NCI-H2107 (cell line): ENCODE measurements around the gene RTN4IP1.
"Not testable (repeated sequence)": the region's sequence is repeated elsewhere in the genome, so short reads cannot be mapped to it uniquely, and the experiment has no call there.

Experiments used
- DNase-seq: peaks from one replicate; lab custom pipeline; 2025; lab: John Stamatoyannopoulos, UW

Gene RTN4IP1

DNA sequence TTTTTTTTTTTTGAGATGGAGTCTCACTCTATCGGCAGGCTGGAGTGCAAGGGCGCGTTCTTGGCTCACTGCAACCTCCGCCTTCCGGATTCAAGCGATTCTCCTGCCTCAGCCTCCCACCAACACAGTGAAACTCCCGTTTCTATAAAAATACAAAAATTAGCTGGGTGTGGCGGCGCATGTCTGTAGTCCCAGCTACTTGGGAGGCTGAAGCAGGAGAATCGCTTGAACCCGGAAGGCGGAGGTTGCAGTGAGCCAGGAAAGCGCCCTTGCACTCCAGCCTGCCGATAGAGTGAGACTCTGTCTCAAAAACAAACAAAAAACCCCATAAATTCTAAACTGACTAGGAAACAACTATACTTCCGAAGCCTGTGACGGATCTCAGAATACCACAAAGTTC lies 1.5 kb downstream of the RTN4IP1 start:
- not testable (repeated sequence) for DNase-seq

DNA sequence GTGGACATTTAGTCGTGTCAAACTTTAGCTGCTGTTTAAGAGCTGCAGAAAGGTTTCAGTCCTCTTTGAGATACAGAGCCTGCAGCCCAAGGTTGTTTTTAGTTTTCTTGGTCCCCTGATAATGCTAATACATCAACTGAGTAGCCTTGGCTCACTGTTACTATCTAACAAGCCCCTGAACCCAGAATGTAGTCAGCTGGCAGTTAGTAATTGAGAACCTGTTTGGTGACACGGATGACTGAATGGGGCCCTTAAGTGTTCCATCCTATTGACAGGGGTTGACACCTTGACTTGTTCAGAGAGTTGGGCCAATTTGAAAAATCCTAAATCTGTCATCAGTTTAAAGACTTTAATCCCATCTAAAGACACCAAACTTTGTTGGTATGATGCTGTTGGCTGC lies 2.8 kb downstream of the RTN4IP1 start:
- DNase-seq, result no peak

GRCh38 chr6:106623039-106623438 lies 6.3 kb downstream of the RTN4IP1 start:
- no peak for DNase-seq

GRCh38 chr6:106622412-106622811 lies 6.9 kb downstream of the RTN4IP1 start:
- DNase-seq, result no peak

- DNase-seq, result no peak
Measured at GRCh38 chr6:106620931-106621672, 8.2 kb downstream of the RTN4IP1 start.

GRCh38 chr6:106619223-106619622 lies 10.1 kb downstream of the RTN4IP1 start:
- DNase-seq, result no peak

DNA sequence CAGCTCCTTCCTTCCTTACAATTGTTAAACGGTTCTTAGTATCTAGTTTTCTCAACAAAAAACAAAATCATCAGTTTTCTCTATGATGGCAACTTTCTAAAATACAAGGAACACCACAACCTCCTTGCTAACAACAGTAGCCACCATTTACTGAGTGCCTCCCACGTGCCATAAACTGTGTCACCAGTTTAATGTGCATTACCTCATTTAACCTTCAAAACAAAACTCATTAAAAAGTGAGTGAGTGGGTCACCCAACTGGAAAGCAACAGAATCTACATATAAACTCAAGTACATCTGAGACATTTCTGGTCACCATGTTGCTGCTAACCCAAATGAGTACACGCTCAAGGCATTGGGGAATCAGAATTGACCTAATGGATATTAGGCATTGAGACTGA lies 11.0 kb downstream of the RTN4IP1 start:
- no peak for DNase-seq

DNA sequence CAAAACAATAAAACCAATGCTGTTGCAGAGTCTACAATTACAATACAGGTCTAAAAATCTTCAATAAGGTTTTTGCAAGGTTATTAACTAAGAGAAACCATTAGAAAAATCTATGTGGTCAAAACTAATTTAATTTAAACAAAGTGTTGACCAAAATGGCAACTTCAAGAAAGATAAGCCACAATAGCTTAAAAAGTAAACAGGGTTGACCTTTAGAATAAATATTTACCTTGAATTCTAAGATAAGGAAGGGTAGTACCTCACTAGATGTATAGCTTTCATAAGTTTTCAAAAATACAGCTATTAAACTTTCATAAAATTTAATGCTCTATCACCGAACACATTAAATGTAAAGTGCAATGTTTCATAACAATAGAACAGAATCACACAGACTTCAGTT lies 11.4 kb downstream of the RTN4IP1 start:
- no peak for DNase-seq

DNA sequence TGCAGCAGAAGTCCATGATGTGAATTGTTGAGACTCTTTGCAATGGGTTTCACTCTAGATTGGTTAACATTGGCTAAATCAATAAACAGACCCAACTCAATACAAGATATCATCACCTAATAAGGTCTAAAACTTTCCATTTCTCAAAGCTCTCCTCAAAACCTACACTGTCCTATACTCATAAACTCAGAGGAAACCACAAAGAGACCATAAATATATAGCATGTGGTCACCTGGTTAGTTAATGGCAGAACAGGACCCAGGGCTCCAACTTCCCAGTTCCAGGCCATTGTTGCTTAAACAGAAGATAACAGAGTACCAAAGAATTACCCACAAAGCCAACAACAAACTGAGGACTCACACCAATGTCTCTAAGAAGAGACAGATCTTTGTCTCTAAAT lies 12.0 kb downstream of the RTN4IP1 start:
- no peak for DNase-seq

- no peak for DNase-seq
Measured at GRCh38 chr6:106614592-106615257, 14.6 kb downstream of the RTN4IP1 start.

DNA sequence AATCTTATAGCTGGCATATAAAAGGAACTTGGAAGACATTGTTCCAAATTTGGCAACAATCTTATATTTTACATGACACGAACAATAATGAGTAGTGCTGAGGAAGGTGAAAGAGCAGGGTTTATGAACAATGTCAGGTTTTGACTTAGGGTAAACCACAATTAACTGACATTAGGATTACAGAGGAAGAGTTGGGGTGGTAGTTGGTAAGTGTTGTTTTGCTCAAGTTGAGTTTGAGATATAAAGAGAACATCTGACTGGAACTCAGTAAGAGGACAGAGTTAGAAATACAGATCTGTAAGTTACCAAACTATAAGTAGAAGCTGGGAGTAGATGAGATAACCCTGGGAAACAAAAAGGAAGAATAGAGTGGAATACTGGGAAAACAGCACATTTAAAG lies 15.1 kb downstream of the RTN4IP1 start:
- no peak for DNase-seq

GRCh38 chr6:106613590-106613989 lies 15.7 kb downstream of the RTN4IP1 start:
- no peak for DNase-seq

DNA sequence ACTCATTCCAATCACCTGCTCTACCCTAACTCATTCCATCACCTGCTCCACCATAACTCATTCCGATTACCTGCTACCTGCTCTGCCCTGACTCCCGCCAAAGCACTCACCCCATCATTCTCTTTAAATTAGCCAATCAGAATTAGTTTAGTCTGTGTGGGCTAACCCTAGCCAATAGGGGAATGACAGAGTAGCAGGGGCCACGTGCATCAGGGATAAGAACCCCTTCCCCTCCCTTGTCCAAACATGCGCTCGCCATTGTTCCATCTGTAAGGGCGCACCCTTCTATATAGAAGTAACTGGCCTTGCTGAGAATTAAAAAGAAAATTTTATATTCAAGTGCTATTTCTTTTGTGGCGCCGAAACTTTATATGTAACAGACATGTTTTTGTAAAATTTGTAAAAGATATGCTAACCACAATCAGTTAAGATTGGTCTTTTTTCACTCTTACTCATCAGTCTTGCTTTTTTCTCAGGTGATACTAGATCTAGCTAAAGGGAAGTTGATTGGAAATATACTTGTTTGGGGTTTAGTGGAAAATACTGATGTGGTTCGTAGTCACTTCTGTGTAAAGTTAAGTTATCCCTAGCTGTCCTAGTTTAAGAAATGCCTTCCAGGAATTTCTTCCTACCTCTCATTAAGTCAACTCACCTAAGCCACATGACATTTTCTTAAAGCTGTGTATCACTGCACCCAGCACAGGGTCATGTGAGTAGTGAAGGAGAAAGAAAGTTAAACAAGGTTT lies 16.5 kb downstream of the RTN4IP1 start:
- DNase-seq, result no peak

DNA sequence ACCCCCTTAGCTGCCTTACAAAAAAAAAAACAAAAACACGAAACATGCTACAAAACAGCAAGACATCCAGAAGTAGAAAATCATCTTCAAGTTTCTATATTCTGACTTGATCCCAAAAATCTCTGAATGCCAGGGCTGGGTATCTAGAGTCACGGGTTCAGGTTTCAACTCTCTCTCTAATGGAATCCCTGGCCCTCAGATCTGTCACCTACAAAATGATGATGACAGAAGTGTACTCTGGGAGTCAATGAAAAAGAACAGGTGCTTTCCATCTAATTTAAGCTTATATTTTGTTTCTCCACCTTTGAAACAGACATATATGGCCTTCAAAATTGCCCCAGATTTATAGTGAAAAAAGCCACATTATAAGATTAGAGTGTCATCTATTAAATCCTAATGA lies 18.3 kb downstream of the RTN4IP1 start:
- DNase-seq, result no peak

DNA sequence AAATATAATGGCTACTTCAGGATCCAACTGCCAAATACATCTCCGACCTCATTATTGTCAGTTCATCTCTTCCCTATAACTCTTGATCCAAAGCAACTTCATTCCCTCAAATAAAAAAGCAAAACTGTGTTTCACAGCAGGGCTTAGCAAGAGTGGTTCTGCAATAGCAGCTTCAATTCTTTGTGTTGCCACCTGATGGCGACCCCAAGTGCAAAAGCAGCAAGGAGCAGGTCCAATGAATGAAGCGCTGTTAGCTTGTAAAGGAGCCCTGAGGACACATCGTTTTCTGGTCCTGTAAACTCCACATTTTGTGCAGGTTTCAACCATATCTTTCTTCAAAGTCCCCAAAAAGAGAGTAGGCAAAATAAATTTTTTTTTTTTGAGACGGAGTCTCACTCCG lies 19.6 kb downstream of the RTN4IP1 start:
- peak; percentile 39 for DNase-seq

DNA sequence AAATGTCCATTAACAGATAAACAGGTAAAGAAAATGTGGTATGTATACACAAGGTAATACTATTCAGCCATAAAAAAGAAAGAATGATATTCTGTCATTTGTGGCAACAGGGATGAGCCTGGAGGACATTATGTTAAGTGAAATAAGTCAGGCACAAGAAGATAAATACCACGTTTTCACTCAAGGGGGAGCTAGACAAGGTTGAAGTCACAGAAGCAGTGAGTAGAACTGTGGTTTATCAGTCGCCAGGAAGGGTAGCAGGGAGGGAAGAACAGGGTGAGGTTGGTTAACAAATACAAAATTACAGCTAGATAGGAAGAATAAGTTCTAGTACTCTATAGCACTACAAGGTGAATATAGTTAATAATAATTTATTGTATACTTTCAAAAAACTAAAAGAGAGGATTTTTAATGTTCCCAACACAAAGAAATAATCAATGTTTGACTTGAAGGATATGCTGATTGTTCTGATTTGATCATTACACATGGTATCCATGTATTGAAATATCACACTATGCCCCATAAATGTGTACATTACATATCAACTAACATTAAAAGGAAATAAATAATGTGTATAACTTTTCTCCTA lies 21.1 kb downstream of the RTN4IP1 start:
- DNase-seq, result no peak

DNA sequence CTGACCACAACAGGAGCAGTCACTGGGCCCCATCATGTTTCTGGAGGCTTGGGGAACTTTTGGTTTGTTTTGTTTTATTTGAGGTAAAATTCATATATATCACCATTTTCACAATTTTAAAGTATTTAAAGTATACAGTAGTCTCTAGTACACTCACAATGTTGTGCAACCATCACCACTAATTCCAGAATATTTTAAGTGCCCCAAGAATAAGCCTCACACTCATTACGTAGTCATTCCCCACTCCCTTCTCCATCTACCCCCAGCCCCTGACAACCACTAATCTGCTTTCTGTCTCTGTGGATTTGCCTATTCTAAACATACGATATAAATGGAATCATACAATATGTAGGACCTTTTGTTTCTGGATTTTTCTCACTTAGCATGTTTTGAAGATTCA lies 29.0 kb downstream of the RTN4IP1 start:
- DNase-seq, result no peak

DNA sequence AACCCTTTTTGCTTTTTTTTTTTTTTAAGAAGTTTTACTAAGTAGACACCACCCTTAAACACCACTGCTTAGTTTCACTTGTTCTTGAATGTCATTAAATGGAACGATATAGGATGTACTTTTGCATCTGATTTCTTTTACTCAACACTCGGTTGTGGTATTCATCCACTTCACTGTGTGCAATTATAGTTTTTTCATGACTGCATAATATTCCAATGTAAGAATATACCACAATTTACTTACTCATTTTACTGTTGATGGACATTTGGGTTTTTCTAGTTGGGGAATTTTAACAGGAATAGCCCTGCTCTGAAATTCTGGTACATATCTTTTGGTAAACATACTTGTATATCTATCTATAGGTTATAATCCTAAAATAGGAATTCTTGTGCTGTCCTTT lies 29.9 kb downstream of the RTN4IP1 start:
- no peak for DNase-seq

- DNase-seq, result no peak
Measured at GRCh38 chr6:106591111-106591825, 38.0 kb downstream of the RTN4IP1 start.

DNA sequence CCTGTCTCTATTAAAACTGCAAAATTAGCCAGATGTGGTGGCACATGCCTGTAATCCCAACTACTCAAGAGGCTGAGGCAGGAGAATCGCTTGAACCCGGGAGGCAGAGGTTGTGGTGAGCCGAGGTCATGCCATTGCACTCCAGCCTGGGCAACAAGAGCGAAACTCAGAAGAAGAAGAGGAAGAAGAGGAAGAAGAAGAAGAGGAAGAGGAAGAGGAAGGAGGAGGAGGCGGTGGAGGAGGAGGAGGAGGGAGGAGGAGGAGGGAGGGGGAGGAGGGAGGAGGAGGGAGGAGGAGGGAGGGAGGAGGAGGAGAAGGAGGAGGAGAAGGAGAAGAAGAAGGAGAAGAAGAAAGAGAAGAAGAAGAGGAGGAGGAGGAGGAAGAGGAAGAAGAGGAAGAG lies 40.4 kb downstream of the RTN4IP1 start:
- DNase-seq, result not testable (repeated sequence)

GRCh38 chr6:106586815-106587415 lies 42.4 kb downstream of the RTN4IP1 start:
- DNase-seq, result no peak

DNA sequence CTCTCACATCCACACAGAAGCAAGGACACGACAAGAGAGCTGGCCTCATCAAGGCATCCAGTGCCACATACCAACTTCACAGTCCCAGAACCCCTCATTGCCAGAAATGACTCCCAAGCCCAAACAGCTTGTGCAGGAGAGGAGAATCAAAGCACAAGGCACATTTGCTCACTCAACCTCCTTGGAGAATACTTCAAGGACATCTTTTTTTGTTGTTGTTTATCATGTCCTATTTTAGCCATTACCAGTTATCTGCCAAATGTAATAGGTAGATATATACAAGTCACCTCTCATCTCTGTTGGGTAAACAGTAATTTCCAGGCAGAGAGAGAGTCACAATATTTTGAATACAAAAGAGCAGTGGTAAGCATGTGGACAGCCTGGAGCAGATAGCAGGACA lies 47.8 kb downstream of the RTN4IP1 start:
- DNase-seq, result no peak
